Astrocyte (in vitro differentiated cells and primary cell): Measurements from ENCODE around the gene FIG4. TPM values are rescaled to one million over a fixed set of nuclear protein-coding genes. Genes with fewer than 3 reads are reported as not detected.

Source experiments
- DNase-seq: peaks from one replicate; pipeline ENCODE4 v3.0.0-alpha.2; 2010; ENCODE audit warnings: low read depth
- FAIRE-seq: peaks from 2 replicates; lab custom pipeline; 2011; peaks lifted over from hg19 to GRCh38; lab: Jason Lieb, UNC
- H2AFZ ChIP-seq: 2 replicates; pipeline ENCODE4 v1.6.0; 2012; ENCODE audit warnings: low read depth, low read length, inconsistent platforms
- H3K27ac ChIP-seq: 2 replicates; pipeline ENCODE4 v1.5.1; 2011; ENCODE audit warnings: low read depth, low read length, inconsistent platforms
- H3K27me3 ChIP-seq: 2 replicates; pipeline ENCODE4 v1.6.0; 2011; ENCODE audit warnings: low read length, inconsistent platforms; ENCODE audit not compliant: insufficient read depth
- H3K36me3 ChIP-seq: 2 replicates; pipeline ENCODE4 v1.5.1; 2011; ENCODE audit warnings: low read length, inconsistent platforms; ENCODE audit not compliant: insufficient read depth
- H3K4me1 ChIP-seq: 2 replicates; pipeline ENCODE4 v1.5.1; 2011; ENCODE audit warnings: low read length, inconsistent platforms; ENCODE audit not compliant: insufficient read depth
- H3K4me2 ChIP-seq: 2 replicates; pipeline ENCODE4 v1.6.0; 2012; ENCODE audit warnings: low read length, inconsistent platforms
- H3K4me3 ChIP-seq: 2 replicates; pipeline ENCODE4 v1.5.1; 2011; ENCODE audit warnings: low read depth, mild to moderate bottlenecking, low read length, inconsistent platforms; ENCODE audit not compliant: insufficient read depth
- H3K79me2 ChIP-seq: 2 replicates; pipeline ENCODE4 v1.6.0; 2012; ENCODE audit warnings: mild to moderate bottlenecking, low read length, inconsistent platforms; ENCODE audit not compliant: insufficient read depth
- H3K9ac ChIP-seq: 2 replicates; pipeline ENCODE4 v1.6.0; 2012; ENCODE audit warnings: mild to moderate bottlenecking, low read length, inconsistent platforms
- H3K9me3 ChIP-seq: 2 replicates; pipeline ENCODE4 v1.5.1; 2012; ENCODE audit warnings: low read depth, mild to moderate bottlenecking, low read length, inconsistent platforms; ENCODE audit not compliant: insufficient read depth
- H4K20me1 ChIP-seq: 2 replicates; pipeline ENCODE4 v1.6.0; 2012; ENCODE audit warnings: low read length, inconsistent platforms; ENCODE audit not compliant: insufficient read depth
- H3K27ac Mint-ChIP-seq: one replicate; pipeline ENCODE4 v1.8.0; 2021; ENCODE audit warnings: mild to moderate bottlenecking, mixed read lengths; ENCODE audit not compliant: unreplicated experiment
- H3K27me3 Mint-ChIP-seq: one replicate; pipeline ENCODE4 v1.8.0; 2021; ENCODE audit warnings: low read depth, mixed read lengths; ENCODE audit not compliant: unreplicated experiment
- H3K36me3 Mint-ChIP-seq: one replicate; pipeline ENCODE4 v1.8.0; 2021; ENCODE audit warnings: low read depth, mixed read lengths; ENCODE audit not compliant: unreplicated experiment
- H3K4me1 Mint-ChIP-seq: one replicate; pipeline ENCODE4 v1.8.0; 2021; ENCODE audit warnings: low read depth, mixed read lengths; ENCODE audit not compliant: unreplicated experiment
- H3K4me3 Mint-ChIP-seq: one replicate; pipeline ENCODE4 v1.8.0; 2021; ENCODE audit warnings: mild to moderate bottlenecking, moderate library complexity, mixed read lengths; ENCODE audit not compliant: unreplicated experiment
- H3K9me3 Mint-ChIP-seq: one replicate; pipeline ENCODE4 v1.8.0; 2021; ENCODE audit warnings: mild to moderate bottlenecking, mixed read lengths; ENCODE audit not compliant: unreplicated experiment
- EZH2 ChIP-seq: IDR thresholded peaks from 2 replicates; pipeline ENCODE4 v1.6.1; 2012; ENCODE audit warnings: mild to moderate bottlenecking, low read length, inconsistent platforms; ENCODE audit not compliant: insufficient read depth
- total RNA-seq: library from RNA; stranded (reverse); gene quantifications from 2 replicates; pipeline ENCODE4 v1.2.1, GENCODE V29; 2021
- TF ChIP-seq, protein P1 (sequence below): IDR thresholded peaks from 2 replicates; pipeline ENCODE4 v1.5.1; 2011; ENCODE audit warnings: low read depth, mild to moderate bottlenecking, inconsistent platforms, low read length, moderate library complexity; ENCODE audit not compliant: insufficient read depth

The FIG4 gene
- total RNA-seq, 1 donor from 2014 or later = 8.4 TPM

DNA sequence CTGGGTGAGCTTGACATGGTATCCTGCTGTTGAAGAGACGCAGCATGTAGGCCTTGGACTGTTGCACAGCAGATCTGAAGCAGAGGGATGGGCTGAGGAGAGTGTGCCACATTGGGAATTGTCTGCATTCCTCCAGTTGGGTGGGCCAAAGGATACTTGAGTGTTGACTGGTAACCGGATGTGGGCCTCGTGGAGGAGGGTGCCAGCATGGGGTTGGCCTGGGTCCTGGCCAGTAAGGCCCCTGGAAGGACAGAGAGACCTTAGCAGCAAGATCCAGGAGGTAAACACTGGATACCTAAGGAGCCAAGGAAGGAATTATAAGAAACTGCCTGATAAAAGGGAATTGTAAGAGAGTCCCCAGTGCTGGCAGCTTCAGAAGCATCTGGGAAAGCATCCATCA, 76.9 kb downstream of the FIG4 start:
- FAIRE-seq (no peak), DNase-seq (peak; percentile 64)
- Mint-ChIP-seq H3K9me3 (no peaks in the 10 kb centered on the region), H3K4me1 (peaks cover under 1% of the 10 kb centered on the region), H3K27me3 (peaks cover 3% of the 10 kb centered on the region), H3K4me3 (no peak overlapping the region), H3K36me3 (peaks cover 1% of the 10 kb centered on the region), H3K27ac (no peak overlapping the region)
- no peak overlapping the region for H2AFZ ChIP-seq
- H4K20me1 ChIP-seq = no peaks in the 10 kb centered on the region
- no peak overlapping the region for H3K4me3 ChIP-seq
- H3K27ac ChIP-seq = peak overlapping the region; percentile 1
- no peaks in the 10 kb centered on the region for H3K79me2 ChIP-seq
- no peaks in the 10 kb centered on the region for H3K27me3 ChIP-seq
- no peaks in the 10 kb centered on the region for H3K36me3 ChIP-seq
- TF ChIP-seq, protein P1, sequence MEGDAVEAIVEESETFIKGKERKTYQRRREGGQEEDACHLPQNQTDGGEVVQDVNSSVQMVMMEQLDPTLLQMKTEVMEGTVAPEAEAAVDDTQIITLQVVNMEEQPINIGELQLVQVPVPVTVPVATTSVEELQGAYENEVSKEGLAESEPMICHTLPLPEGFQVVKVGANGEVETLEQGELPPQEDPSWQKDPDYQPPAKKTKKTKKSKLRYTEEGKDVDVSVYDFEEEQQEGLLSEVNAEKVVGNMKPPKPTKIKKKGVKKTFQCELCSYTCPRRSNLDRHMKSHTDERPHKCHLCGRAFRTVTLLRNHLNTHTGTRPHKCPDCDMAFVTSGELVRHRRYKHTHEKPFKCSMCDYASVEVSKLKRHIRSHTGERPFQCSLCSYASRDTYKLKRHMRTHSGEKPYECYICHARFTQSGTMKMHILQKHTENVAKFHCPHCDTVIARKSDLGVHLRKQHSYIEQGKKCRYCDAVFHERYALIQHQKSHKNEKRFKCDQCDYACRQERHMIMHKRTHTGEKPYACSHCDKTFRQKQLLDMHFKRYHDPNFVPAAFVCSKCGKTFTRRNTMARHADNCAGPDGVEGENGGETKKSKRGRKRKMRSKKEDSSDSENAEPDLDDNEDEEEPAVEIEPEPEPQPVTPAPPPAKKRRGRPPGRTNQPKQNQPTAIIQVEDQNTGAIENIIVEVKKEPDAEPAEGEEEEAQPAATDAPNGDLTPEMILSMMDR = no peak
- no peak for TF ChIP-seq EZH2
- H3K4me2 ChIP-seq = no peak overlapping the region
- H3K4me1 ChIP-seq = peaks cover 10% of the 10 kb centered on the region
- H3K9me3 ChIP-seq = no peaks in the 10 kb centered on the region
- H3K9ac ChIP-seq = no peak overlapping the region

DNA sequence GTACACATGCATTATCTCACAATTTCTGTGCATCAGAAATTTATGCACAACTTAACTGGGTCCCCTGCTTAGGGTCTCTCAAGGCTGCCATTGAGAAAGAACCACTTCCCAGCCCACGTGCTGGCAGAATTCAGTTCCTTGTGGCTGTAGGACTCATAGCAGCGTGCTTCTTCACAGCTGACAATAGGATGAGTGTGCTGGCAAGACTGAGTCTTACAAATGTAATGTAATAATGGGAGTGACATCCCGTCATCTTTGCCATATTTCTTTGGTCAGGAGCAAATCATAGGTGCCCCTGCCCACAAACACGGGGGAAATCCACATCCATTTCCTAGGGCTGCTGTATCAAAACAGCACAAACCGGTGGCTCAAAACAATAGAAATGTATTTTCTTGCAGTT, 77.4 kb downstream of the FIG4 start:
- FAIRE-seq (no peak), DNase-seq (peak; percentile 67)
- TF ChIP-seq EZH2 = no peak
- TF ChIP-seq, protein P1 = no peak
- Mint-ChIP-seq H3K4me1 (peaks cover 3% of the 10 kb centered on the region), H3K4me3 (no peak overlapping the region), H3K9me3 (no peaks in the 10 kb centered on the region), H3K27ac (no peak overlapping the region), H3K36me3 (peaks cover 1% of the 10 kb centered on the region), H3K27me3 (peaks cover 3% of the 10 kb centered on the region)
- Histone ChIP-seq H3K9ac (no peak overlapping the region), H3K27ac (peak overlapping the region; percentile 1), H4K20me1 (no peaks in the 10 kb centered on the region), H3K27me3 (no peaks in the 10 kb centered on the region), H3K4me2 (peak overlapping the region; percentile 7), H3K79me2 (no peaks in the 10 kb centered on the region), H3K9me3 (no peaks in the 10 kb centered on the region), H3K4me1 (peaks cover 10% of the 10 kb centered on the region), H3K4me3 (no peak overlapping the region), H3K36me3 (no peaks in the 10 kb centered on the region), H2AFZ (no peak overlapping the region)

DNA sequence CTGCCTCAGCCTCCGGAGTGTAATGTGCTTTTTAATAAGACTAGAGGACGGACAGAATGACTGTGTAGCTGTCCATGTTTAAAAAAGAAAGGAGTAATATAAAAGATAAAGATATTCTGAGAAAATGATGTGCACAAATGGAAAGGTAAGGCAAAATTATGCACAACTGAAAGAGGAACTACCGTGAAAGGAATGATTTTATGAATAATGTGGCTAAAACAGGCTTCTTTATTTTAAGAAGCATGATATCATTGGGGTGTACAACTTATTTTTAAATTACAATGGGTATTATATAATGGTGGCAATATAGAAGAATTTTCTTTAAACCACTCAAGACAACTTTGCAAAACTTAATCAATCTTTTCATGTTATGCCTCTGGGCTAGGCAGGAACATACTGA, 78.1 kb downstream of the FIG4 start:
- H3K9me3 Mint-ChIP-seq = no peaks in the 10 kb centered on the region
- no peaks in the 10 kb centered on the region for H3K36me3 ChIP-seq
- no peak for TF ChIP-seq EZH2
- TF ChIP-seq, protein P1 = no peak
- no peaks in the 10 kb centered on the region for H3K9me3 ChIP-seq
- no peak overlapping the region for H3K9ac ChIP-seq
- H4K20me1 ChIP-seq = no peaks in the 10 kb centered on the region
- H3K27ac ChIP-seq = no peak overlapping the region
- H3K27ac Mint-ChIP-seq = no peak overlapping the region
- H3K4me1 ChIP-seq = peaks cover 10% of the 10 kb centered on the region
- no peaks in the 10 kb centered on the region for H3K79me2 ChIP-seq
- no peaks in the 10 kb centered on the region for H3K27me3 ChIP-seq
- H3K36me3 Mint-ChIP-seq = peaks cover 1% of the 10 kb centered on the region
- no peak overlapping the region for H3K4me2 ChIP-seq
- no peak overlapping the region for H3K4me3 ChIP-seq
- no peak for DNase-seq
- peaks cover 3% of the 10 kb centered on the region for H3K4me1 Mint-ChIP-seq
- no peak overlapping the region for H3K4me3 Mint-ChIP-seq
- no peak for FAIRE-seq
- peaks cover 3% of the 10 kb centered on the region for H3K27me3 Mint-ChIP-seq
- H2AFZ ChIP-seq = no peak overlapping the region
